ENCODE data around the gene SLC48A1. TPM values are rescaled to one million over a fixed set of nuclear protein-coding genes. Genes with fewer than 3 reads are reported as not detected.

The SLC48A1 gene
- total and polyA plus RNA-seq, 10 of the 15 experiments (the other 5 are each of a cell fraction or from before 2014, with no cell fraction given) = 1.1 to 4.9 (median 1.9) TPM

- TF ChIP-seq ZBED1 (IDR thresholded peaks at IDR 0.05; ENCODE audit: borderline replicate concordance) (no peak), ZNF207 (IDR thresholded peaks at IDR 0.05; ENCODE audit: borderline replicate concordance) (no peak), POLR2A (IDR thresholded peaks at IDR 0.05; ENCODE audit: low read depth, low read length) (no peak), CHD2 (IDR thresholded peaks at IDR 0.05; ENCODE audit: borderline replicate concordance, low read depth, low read length) (no peak), SREBF1 (IDR thresholded peaks at IDR 0.05; ENCODE audit: low read length) (no peak), SMAD1 (IDR thresholded peaks at IDR 0.05; ENCODE audit: low read depth, partially characterized antibody) (no peak), HCFC1 (IDR thresholded peaks at IDR 0.05; ENCODE audit: low read length) (no peak), ATF3 (IDR thresholded peaks at IDR 0.05; ENCODE audit: borderline replicate concordance, extremely low read depth, low read depth, low read length) (no peak), ZNF24 (IDR thresholded peaks at IDR 0.05) (no peak), PAX8 (IDR thresholded peaks at IDR 0.05) (no peak), TCF12 (IDR thresholded peaks at IDR 0.05; ENCODE audit: low read depth, low read length) (no peak), TCF3 (IDR thresholded peaks at IDR 0.05; ENCODE audit: borderline replicate concordance, insufficient read depth, low read depth, low read length) (no peak), PKNOX1 (IDR thresholded peaks at IDR 0.05) (no peak), FOXM1 (IDR thresholded peaks at IDR 0.05; ENCODE audit: low read depth, low read length) (no peak), MTA2 (IDR thresholded peaks at IDR 0.05; ENCODE audit: low read depth) (no peak), RCOR1 (conservative IDR thresholded peaks at IDR 0.05; ENCODE audit: low read depth, low read length) (no peak), CUX1 (IDR thresholded peaks at IDR 0.05; ENCODE audit: insufficient replicate concordance, low read depth, low read length) (no peak), RBBP5 (conservative IDR thresholded peaks at IDR 0.05) (no peak), MXI1 (IDR thresholded peaks at IDR 0.05; ENCODE audit: low read depth, low read length) (no peak)
- no peak overlapping the region for H3K27ac ChIP-seq (ENCODE audit: control insufficient read depth, insufficient read depth)
- ChIA-PET CTCF (interaction anchor here (1.4 to 10.4 kb wide), 9 partner anchors 15 to 98 kb away, joined by 5 to 814 read pairs (median 102); partner anchors contain the start of genes ENDOU, RAPGEF3, RPAP3 and SLC48A1), SMC1A (ENCODE audit: uncharacterized antibody, unreplicated experiment) (interaction anchor here (2.0 to 10.3 kb wide), 6 partner anchors 14 to 41 kb away, joined by 8 to 277 read pairs (median 134); partner anchors contain the start of genes ENDOU, RAPGEF3 and SLC48A1), RAD21 (ENCODE audit: unreplicated experiment) (interaction anchor here (1.8 to 7.8 kb wide), 7 partner anchors 19 to 101 kb away, joined by 5 to 327 read pairs (median 101); partner anchors contain the start of genes RAPGEF3 and RPAP3), POLR2A (interaction anchor here (1.1 to 5.5 kb wide), 3 partner anchors 21 to 29 kb away, joined by 3 to 40 read pairs (median 4); no protein-coding TSS in a partner anchor)
- intact Hi-C loops (cut with micrococcal nuclease; ENCODE audit: unreplicated experiment) (no loop called here), in situ Hi-C loops (cut with MboI) (no loop called here)
- no peaks in the 10 kb centered on the region for H3K9me3 ChIP-seq (replicated peaks; ENCODE audit: control insufficient read depth, insufficient read depth, low read length)
- no peak overlapping the region for H3K9ac ChIP-seq (ENCODE audit: control insufficient read depth, insufficient read depth, low read length)
- 77% methylated on average over 3 of the region's 3 CpGs for WGBS (ENCODE audit: insufficient coverage, insufficient replicate concordance, low lambda C conversion rate, missing lambda C conversion rate)
- no peak for DNase-seq (ENCODE audit: low read depth, low spot score)
- no peaks in the 10 kb centered on the region for H3K27me3 ChIP-seq (replicated peaks in 1 of 2; ENCODE audit: control insufficient read depth in 2 of 2, insufficient read depth in 2 of 2, low read length in 1 of 2)
- no peak overlapping the region for H2AFZ ChIP-seq (ENCODE audit: control insufficient read depth, low read depth, low read length)
- H4K20me1 ChIP-seq (ENCODE audit: control insufficient read depth, insufficient read depth) = no peaks in the 10 kb centered on the region
- H3K4me3 ChIP-seq = no peak overlapping the region
- no peak for ATAC-seq
- no TSS peak for BruUV-seq (replicated peaks)
- no peaks in the 10 kb centered on the region for H3K36me3 ChIP-seq (ENCODE audit: control insufficient read depth in 2 of 2, insufficient read depth in 2 of 2, low read length in 1 of 2)
- H3K4me1 ChIP-seq (ENCODE audit: control insufficient read depth, insufficient read depth, low read length) = peaks cover 25% of the 10 kb centered on the region
- H3K79me2 ChIP-seq (ENCODE audit: control insufficient read depth, insufficient read depth, low read length) = no peaks in the 10 kb centered on the region
- no peak for FAIRE-seq
- H3K4me2 ChIP-seq (ENCODE audit: control insufficient read depth, insufficient read depth) = no peak overlapping the region
These were observed 33.7 kb upstream of the SLC48A1 start for GRCh38 chr12:47739297-47739696.
